ENCODE data around the gene KLHDC8A. TPM values are rescaled to one million over a fixed set of nuclear protein-coding genes. Genes with fewer than 3 reads are reported as not detected.

KLHDC8A gene
- total and polyA plus RNA-seq, 2 of the 13 experiments (the other 11 are each of a cell fraction or from before 2014, with no cell fraction given), result not detected

DNA sequence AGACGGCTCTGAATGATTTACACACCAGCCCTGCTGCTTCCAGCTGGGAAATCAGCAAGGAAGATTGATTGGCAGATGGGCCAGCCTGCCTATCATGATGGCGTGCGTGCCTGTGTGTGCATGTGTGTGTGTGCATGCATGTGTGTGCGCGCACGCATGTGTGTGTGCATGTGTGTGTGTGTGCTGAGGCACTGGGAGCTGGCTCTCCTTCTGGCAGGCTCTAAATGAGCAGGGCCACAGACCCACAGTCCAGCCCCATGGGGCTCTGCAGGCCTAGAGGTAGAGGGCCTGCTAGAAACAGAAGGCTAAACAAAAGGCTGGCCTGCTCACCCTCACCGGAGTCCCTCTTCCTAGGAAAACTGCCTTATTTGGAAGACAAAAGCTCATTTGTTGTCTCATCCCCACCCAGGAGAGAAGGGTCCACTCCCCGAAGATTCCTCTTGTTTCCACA is 6.0 kb downstream of the KLHDC8A start:
- POLR2A ChIA-PET, result no interaction called here

More for the DNA sequence above, 6.0 kb downstream of the KLHDC8A start:
- TF ChIP-seq NFIB (CRISPR knock-in tag; IDR thresholded peaks at IDR 0.05; ENCODE audit: borderline replicate concordance) (no peak), ASH2L (IDR thresholded peaks at IDR 0.05; ENCODE audit: insufficient read length, low read depth, low read length) (no peak), SRF (IDR thresholded peaks at IDR 0.05; ENCODE audit: low read depth, low read length) (peak; percentile 53; the same call in 1 of the 2 replicates), AGO2 (optimal IDR thresholded peaks at IDR 0.05; ENCODE audit: low read depth, low read length) (no peak)
- TF ChIP-seq, protein P1, sequence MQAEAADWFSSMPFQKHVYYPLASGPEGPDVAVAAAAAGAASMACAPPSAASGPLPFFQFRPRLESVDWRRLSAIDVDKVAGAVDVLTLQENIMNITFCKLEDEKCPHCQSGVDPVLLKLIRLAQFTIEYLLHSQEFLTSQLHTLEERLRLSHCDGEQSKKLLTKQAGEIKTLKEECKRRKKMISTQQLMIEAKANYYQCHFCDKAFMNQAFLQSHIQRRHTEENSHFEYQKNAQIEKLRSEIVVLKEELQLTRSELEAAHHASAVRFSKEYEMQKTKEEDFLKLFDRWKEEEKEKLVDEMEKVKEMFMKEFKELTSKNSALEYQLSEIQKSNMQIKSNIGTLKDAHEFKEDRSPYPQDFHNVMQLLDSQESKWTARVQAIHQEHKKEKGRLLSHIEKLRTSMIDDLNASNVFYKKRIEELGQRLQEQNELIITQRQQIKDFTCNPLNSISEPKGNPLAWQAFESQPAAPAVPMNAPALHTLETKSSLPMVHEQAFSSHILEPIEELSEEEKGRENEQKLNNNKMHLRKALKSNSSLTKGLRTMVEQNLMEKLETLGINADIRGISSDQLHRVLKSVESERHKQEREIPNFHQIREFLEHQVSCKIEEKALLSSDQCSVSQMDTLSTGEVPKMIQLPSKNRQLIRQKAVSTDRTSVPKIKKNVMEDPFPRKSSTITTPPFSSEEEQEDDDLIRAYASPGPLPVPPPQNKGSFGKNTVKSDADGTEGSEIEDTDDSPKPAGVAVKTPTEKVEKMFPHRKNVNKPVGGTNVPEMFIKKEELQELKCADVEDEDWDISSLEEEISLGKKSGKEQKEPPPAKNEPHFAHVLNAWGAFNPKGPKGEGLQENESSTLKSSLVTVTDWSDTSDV (CRISPR knock-in tag; IDR thresholded peaks at IDR 0.05), result no peak
- TF ChIP-seq, protein P2, sequence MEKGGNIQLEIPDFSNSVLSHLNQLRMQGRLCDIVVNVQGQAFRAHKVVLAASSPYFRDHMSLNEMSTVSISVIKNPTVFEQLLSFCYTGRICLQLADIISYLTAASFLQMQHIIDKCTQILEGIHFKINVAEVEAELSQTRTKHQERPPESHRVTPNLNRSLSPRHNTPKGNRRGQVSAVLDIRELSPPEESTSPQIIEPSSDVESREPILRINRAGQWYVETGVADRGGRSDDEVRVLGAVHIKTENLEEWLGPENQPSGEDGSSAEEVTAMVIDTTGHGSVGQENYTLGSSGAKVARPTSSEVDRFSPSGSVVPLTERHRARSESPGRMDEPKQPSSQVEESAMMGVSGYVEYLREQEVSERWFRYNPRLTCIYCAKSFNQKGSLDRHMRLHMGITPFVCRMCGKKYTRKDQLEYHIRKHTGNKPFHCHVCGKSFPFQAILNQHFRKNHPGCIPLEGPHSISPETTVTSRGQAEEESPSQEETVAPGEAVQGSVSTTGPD (CRISPR knock-in tag; IDR thresholded peaks at IDR 0.05), result no peak
- 59% methylated on average over 5 of the region's 8 CpGs for WGBS (ENCODE audit: low lambda C conversion rate)
- ATAC-seq (0 out of 3 replicates have a peak, but pooled peaks have one; percentile 21), FAIRE-seq (no peak), DNase-seq (ENCODE audit: low spot score) (peak; percentile 18)
- H3K27ac ChIP-seq (ENCODE audit: extremely low read length, insufficient read depth, low read length), result no peak overlapping the region
- no TSS peak for BruUV-seq (replicated peaks)
- no peak overlapping the region for H2AFZ ChIP-seq (ENCODE audit: low read length)
- in situ Hi-C loops (cut with HindIII; ENCODE audit: extremely low pct_ligation_motif_present, low pct_unique_long_range_greater_than_20kb) (no loop called here), intact Hi-C loops (cut with micrococcal nuclease; ENCODE audit: unreplicated experiment) (no loop called here)
- H3K4me3 ChIP-seq (replicated peaks in 1 of 3; ENCODE audit: insufficient read depth in 1 of 3, low read depth in 2 of 3, low read length in 3 of 3), result no peak overlapping the region
- H3K27me3 ChIP-seq (ENCODE audit: control insufficient read depth in 1 of 2, insufficient read depth in 2 of 2, low read length in 2 of 2), result peaks cover 14 to 66% of the 10 kb centered on the region in 2 experiments
- no peaks in the 10 kb centered on the region for H3K9me3 ChIP-seq (ENCODE audit: low read length)
- CTCF ChIA-PET (ENCODE audit: low intra/inter-chr PET ratio, low total read pairs), result no interaction called here
- H3K4me2 ChIP-seq (ENCODE audit: low read depth, low read length), result no peak overlapping the region
- no peaks in the 10 kb centered on the region for H3K79me2 ChIP-seq (ENCODE audit: insufficient read depth, low read length)
- no peaks in the 10 kb centered on the region for H3K36me3 ChIP-seq (replicated peaks in 1 of 2; ENCODE audit: control insufficient read depth in 1 of 2, insufficient read depth in 2 of 2, low read length in 2 of 2)
- H3K4me1 ChIP-seq (ENCODE audit: insufficient read depth, low read length), result no peaks in the 10 kb centered on the region
- H3K9ac ChIP-seq (ENCODE audit: insufficient read depth, low read depth, low read length), result no peak overlapping the region
- no peaks in the 10 kb centered on the region for H4K20me1 ChIP-seq (ENCODE audit: insufficient read depth, low read length)

Data from HepG2 (cell line).